IMR-90 (cell line): Measurements from ENCODE around the gene C7orf57. TPM values are rescaled to one million over a fixed set of nuclear protein-coding genes. Genes with fewer than 3 reads are reported as not detected.

Source experiments
- ATAC-seq: fragments of 200-7000 bp; cut with Tn5 transposase; 2 replicates; pipeline ENCODE4 v1.9.1; 2020; ENCODE audit warnings: low read depth, mild to moderate bottlenecking, moderate library complexity
- BruUV-seq: library from RNA; stranded (reverse); fragments of 400-500 nt; replicated peaks from 2 replicates; lab custom pipeline; 2021; lab: Mats Ljungman, UMichigan
- CTCF ChIA-PET: fragments of 300-600 bp; formaldehyde crosslinking; extraction: SDS; loops from one replicate; lab custom pipeline; 2021; ENCODE audit warnings: antibody characterized with exemption; lab: Yijun Ruan, JAX
- POLR2A ChIA-PET: fragments of 300-600 bp; sonication (Branson Sonifier 250); formaldehyde crosslinking; loops from one replicate; lab custom pipeline; 2022; ENCODE audit warnings: antibody characterized with exemption; ENCODE audit not compliant: unreplicated experiment; lab: Charles Lee
- DNase-seq: peaks from one replicate; pipeline ENCODE4 v3.0.0; 2013
- H2AFZ ChIP-seq: replicated peaks from 2 replicates; pipeline ENCODE3; 2013; ENCODE audit warnings: low read length, mild to moderate bottlenecking; ENCODE audit not compliant: poor library complexity
- H2AK5ac ChIP-seq: 2 replicates; pipeline ENCODE4 v1.6.1; 2013; ENCODE audit warnings: low read depth, low read length, inconsistent platforms
- H2AK9ac ChIP-seq: replicated peaks from 2 replicates; pipeline ENCODE3; 2013; ENCODE audit warnings: mild to moderate bottlenecking, low read depth, low read length, moderate library complexity; ENCODE audit not compliant: poor library complexity
- H2BK120ac ChIP-seq: 2 replicates; pipeline ENCODE4 v1.6.1; 2013; ENCODE audit warnings: low read depth, low read length, inconsistent platforms
- H2BK15ac ChIP-seq: 3 replicates; pipeline ENCODE4 v1.6.1; 2013; ENCODE audit warnings: low read depth, low read length, inconsistent platforms
- H2BK20ac ChIP-seq: 2 replicates; pipeline ENCODE4 v1.6.1; 2013; ENCODE audit warnings: low read depth, mild to moderate bottlenecking, inconsistent platforms, low read length, moderate library complexity
- H2BK5ac ChIP-seq: 2 replicates; pipeline ENCODE4 v1.6.1; 2013; ENCODE audit warnings: mild to moderate bottlenecking, low read depth, low read length, inconsistent platforms; ENCODE audit not compliant: poor library complexity, severe bottlenecking
- H3K14ac ChIP-seq: replicated peaks from 2 replicates; pipeline ENCODE4 v1.6.1; 2013; ENCODE audit warnings: low read depth, low read length, inconsistent platforms
- H3K18ac ChIP-seq: 2 replicates; pipeline ENCODE4 v1.6.1; 2013; ENCODE audit warnings: low read depth, low read length, control low read depth
- H3K23ac ChIP-seq: 2 replicates; pipeline ENCODE4 v1.6.1; 2013; ENCODE audit warnings: low read depth, low read length, inconsistent platforms
- H3K27ac ChIP-seq: 2 replicates; pipeline ENCODE4 v1.5.1; 2013; ENCODE audit warnings: mild to moderate bottlenecking, control low read depth, low read length; ENCODE audit not compliant: insufficient read depth
- H3K27me3 ChIP-seq: 2 replicates; pipeline ENCODE4 v1.6.1; 2013; ENCODE audit warnings: low read length; ENCODE audit not compliant: control insufficient read depth, insufficient read depth
- H3K36me3 ChIP-seq: 2 replicates; pipeline ENCODE4 v1.6.1; 2013; ENCODE audit warnings: low read length, mixed read lengths; ENCODE audit not compliant: control insufficient read depth, insufficient read depth
- H3K4ac ChIP-seq: 2 replicates; pipeline ENCODE4 v1.6.1; 2013; ENCODE audit warnings: low read depth, low read length, inconsistent platforms
- H3K4me1 ChIP-seq: 2 replicates; pipeline ENCODE4 v1.6.1; 2013; ENCODE audit warnings: low read length, mixed read lengths; ENCODE audit not compliant: control insufficient read depth, insufficient read depth
- H3K4me2 ChIP-seq: 2 replicates; pipeline ENCODE4 v1.6.1; 2013; ENCODE audit warnings: low read depth, mild to moderate bottlenecking, control low read depth, low read length, moderate library complexity
- H3K4me3 ChIP-seq: 2 replicates; pipeline ENCODE4 v1.5.1; 2013; ENCODE audit warnings: low read depth, mild to moderate bottlenecking, control low read depth, low read length, moderate library complexity; ENCODE audit not compliant: insufficient read depth
- H3K56ac ChIP-seq: 2 replicates; pipeline ENCODE4 v1.6.1; 2013; ENCODE audit warnings: low read length, inconsistent platforms; ENCODE audit not compliant: insufficient read depth; ENCODE audit errors: extremely low read depth
- H3K79me1 ChIP-seq, 2 experiments: 2 replicates each; pipeline ENCODE4 v1.6.1; 2013; ENCODE audit warnings: low read length in 2 of 2, inconsistent platforms in 1 of 2, low read depth in 1 of 2
- H3K9ac ChIP-seq: 2 replicates; pipeline ENCODE4 v1.6.1; 2013; ENCODE audit warnings: low read depth, low read length, control low read depth
- H3K9me1 ChIP-seq: 2 replicates; pipeline ENCODE4 v1.6.1; 2013; ENCODE audit warnings: low read length, inconsistent platforms; ENCODE audit not compliant: insufficient read depth
- H3K9me3 ChIP-seq: 2 replicates; pipeline ENCODE4 v1.6.1; 2013; ENCODE audit warnings: low read length; ENCODE audit not compliant: control insufficient read depth, insufficient read depth
- H4K20me1 ChIP-seq: 2 replicates; pipeline ENCODE4 v1.6.1; 2013; ENCODE audit warnings: low read length, inconsistent platforms; ENCODE audit not compliant: insufficient read depth
- H4K5ac ChIP-seq: 2 replicates; pipeline ENCODE4 v1.6.1; 2013; ENCODE audit warnings: mild to moderate bottlenecking, low read depth, low read length, control low read depth
- H4K8ac ChIP-seq, 2 experiments: 2 replicates each; pipeline ENCODE4 v1.6.1; 2013; ENCODE audit warnings: low read depth in 2 of 2, low read length in 2 of 2, control low read depth in 1 of 2, inconsistent platforms in 1 of 2
- H4K91ac ChIP-seq: 2 replicates; pipeline ENCODE4 v1.6.1; 2013; ENCODE audit warnings: low read depth, low read length, inconsistent platforms; ENCODE audit not compliant: insufficient read depth
- CEBPB ChIP-seq: IDR thresholded peaks from 2 replicates; pipeline ENCODE4 v1.6.1; 2012; ENCODE audit warnings: low read depth, low read length, improper control_type of control experiment
- ELK1 ChIP-seq: fragments of 150-350 bp; IDR thresholded peaks from 2 replicates; pipeline ENCODE4 v1.6.1; 2016; ENCODE audit warnings: low read depth, mild to moderate bottlenecking, low read length, moderate library complexity, borderline replicate concordance
- MAFK ChIP-seq: IDR thresholded peaks from 2 replicates; pipeline ENCODE4 v1.6.1; 2012; ENCODE audit warnings: low read depth, low read length, improper control_type of control experiment
- POLR2A ChIP-seq: IDR thresholded peaks from 2 replicates; pipeline ENCODE4 v1.6.1; 2012; ENCODE audit warnings: mild to moderate bottlenecking, low read depth, low read length
- RFX5 ChIP-seq: IDR thresholded peaks from 2 replicates; pipeline ENCODE4 v1.8.0; 2012; ENCODE audit warnings: low read depth, mild to moderate bottlenecking, low read length, moderate library complexity
- SMC3 ChIP-seq: fragments of 150-350 bp; IDR thresholded peaks from 2 replicates; pipeline ENCODE4 v1.6.1; 2016; ENCODE audit warnings: low read depth, mild to moderate bottlenecking, antibody characterized with exemption, low read length, moderate library complexity
- USF2 ChIP-seq: fragments of 150-350 bp; IDR thresholded peaks from 2 replicates; pipeline ENCODE4 v1.6.1; 2017; ENCODE audit warnings: mild to moderate bottlenecking, antibody characterized with exemption, low read length, low read depth
- WGBS, 2 experiments: methylation state at CpG; one replicate each; pipeline versions ENCODE4 v1.1.5 to v1.1.7; 2013; ENCODE audit warnings: missing lambda C conversion rate in 2 of 2; ENCODE audit not compliant: insufficient read length in 1 of 2; ENCODE audit errors: extremely low coverage in 2 of 2; 5-methylcytosine and 5-hydroxymethylcytosine counted together
- dilution Hi-C: fragments of 300-500 bp; cut with HindIII; formaldehyde crosslinking; loops from one replicate; pipeline ENCODE4 v1.14.3; 2018; ENCODE audit warnings: low sequenced_read_pairs; ENCODE audit not compliant: unreplicated experiment
- in situ Hi-C: fragments of 300-500 bp; cut with MboI; formaldehyde crosslinking; loops from 3 replicates; pipeline ENCODE4 v1.14.3; 2019; ENCODE audit warnings: low sequenced_read_pairs, inconsistent platforms, mixed read lengths
- intact Hi-C: fragments of 100-400 bp; cut with micrococcal nuclease; formaldehyde crosslinking; loops from 2 replicates; pipeline ENCODE4 v1.10.0; 2022
- polyA plus RNA-seq, 3 experiments: library from polyadenylated mRNA; depleted of rRNA; stranded (reverse); fragments of >200 nt; gene quantifications; 2 replicates each; pipeline ENCODE4 v1.2.3, GENCODE V29; 2012; ENCODE audit warnings: low replicate concordance in 1 of 3
- total RNA-seq: library from RNA; depleted of rRNA; stranded (reverse); fragments of >200 nt; gene quantifications from 2 replicates; pipeline ENCODE4 v1.2.3, GENCODE V29; 2012

Gene C7orf57
- total and polyA plus RNA-seq, 2 of the 4 experiments (the other 2 are of a cell fraction) = not detected

GRCh38 chr7:48009954-48010353 lies 25.4 kb upstream of the C7orf57 start:
- Histone ChIP-seq H2BK5ac (no peak overlapping the region), H3K27me3 (peaks cover 15% of the 10 kb centered on the region), H2AFZ (no peak overlapping the region), H3K4ac (no peak overlapping the region), H4K8ac (no peak overlapping the region), H3K4me3 (no peak overlapping the region), H2BK120ac (no peak overlapping the region; the same call in 1 of the 2 replicates), H3K79me1 (no peaks in the 10 kb centered on the region), H3K27ac (no peak overlapping the region), H3K9me3 (no peaks in the 10 kb centered on the region), H3K9ac (no peak overlapping the region), H4K20me1 (no peaks in the 10 kb centered on the region), H2AK9ac (no peak overlapping the region), H3K18ac (no peak overlapping the region), H4K5ac (no peak overlapping the region), H3K56ac (no peak overlapping the region), H3K4me2 (no peak overlapping the region), H2BK15ac (no peak overlapping the region), H4K91ac (no peak overlapping the region), H2BK20ac (no peak overlapping the region), H3K9me1 (peaks cover 4% of the 10 kb centered on the region; the same call in 1 of the 2 replicates), H3K36me3 (no peaks in the 10 kb centered on the region), H3K23ac (no peak overlapping the region), H3K4me1 (peaks cover 6% of the 10 kb centered on the region), H3K14ac (no peak overlapping the region), H2AK5ac (no peak overlapping the region)
- intact Hi-C loops (no loop called here), in situ Hi-C loops (no loop called here), dilution Hi-C loops (no loop called here)
- CTCF ChIA-PET = no interaction called here
- TF ChIP-seq USF2 (no peak), SMC3 (no peak), ELK1 (no peak), MAFK (no peak), CEBPB (no peak), RFX5 (no peak), POLR2A (no peak)
- DNase-seq (no peak), ATAC-seq (no peak)
- 93% methylated on average over 3 of the region's 4 CpGs; no CpG with 5 or more reads in 1 of the 2 experiments for WGBS, 2 experiments
- POLR2A ChIA-PET = no interaction called here
- no TSS peak for BruUV-seq
